ENCODE measurements around the gene VSTM5. TPM values are rescaled to one million over a fixed set of nuclear protein-coding genes. Genes with fewer than 3 reads are reported as not detected.

Gene VSTM5
- total RNA-seq, 4 donors from 2014 or later, result 0.16 to 0.68 TPM; not detected in 2

DNA sequence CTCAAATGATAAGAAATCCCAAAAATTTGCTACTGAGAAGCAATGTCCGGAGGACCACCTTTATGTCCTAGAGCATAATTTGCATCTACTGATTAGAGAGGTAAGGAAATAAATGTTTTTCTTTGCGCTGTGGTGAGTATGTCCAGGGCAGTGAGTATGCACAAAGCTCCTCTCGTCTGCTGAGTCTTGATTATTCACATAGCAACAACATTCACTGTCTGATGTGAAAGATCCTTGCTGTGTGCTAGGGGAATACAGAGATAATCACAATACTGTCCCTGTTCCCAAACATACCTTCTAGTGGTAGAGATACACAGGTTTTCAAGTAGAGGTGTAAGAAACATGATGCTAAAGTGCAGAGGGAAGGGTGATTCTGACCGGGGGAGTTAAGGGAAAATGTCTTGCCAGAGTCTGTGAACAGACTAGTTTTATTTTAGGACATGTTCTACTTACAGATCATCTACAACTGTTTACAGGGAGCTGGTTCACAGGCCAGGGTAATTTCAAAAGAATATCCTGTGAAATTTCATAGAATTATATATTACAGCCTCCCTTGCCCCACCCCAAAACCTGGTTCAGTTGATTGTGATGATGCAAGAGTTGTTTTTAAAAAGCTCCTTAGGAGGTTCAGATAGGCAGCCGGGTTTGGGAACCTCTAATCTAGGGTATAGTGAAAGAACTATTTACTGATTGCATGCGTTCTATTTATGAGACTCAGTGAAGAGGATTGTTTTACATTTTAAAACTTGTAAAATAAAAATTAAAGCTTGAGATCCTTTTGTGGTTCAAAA lies 53.8 kb downstream of the VSTM5 start:
- peaks cover 92% of the 10 kb centered on the region for H3K36me3 ChIP-seq
- WGBS, result 92% methylated on average over 6 of the region's 6 CpGs
- TF ChIP-seq POLR2A (IDR thresholded peaks at IDR 0.05), result no peak

DNA sequence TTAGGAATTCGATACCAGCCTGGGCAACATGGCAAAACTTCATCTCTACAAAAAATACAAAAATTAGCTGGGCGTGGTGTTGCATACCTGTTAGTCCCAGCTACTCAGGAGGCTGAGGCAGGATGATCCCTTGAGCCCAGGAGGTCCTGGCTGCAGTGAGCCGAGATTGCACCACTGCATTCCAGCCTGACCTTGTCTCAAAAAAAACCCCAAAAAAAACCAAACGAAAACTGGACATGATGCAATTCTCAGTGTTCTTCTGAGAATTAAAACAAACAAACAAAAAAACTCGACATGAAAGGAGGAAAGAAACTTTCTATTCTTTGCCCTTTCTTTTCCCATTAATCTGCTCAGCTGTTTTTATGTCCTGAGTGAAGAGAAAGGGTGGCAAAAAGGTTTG lies 58.9 kb downstream of the VSTM5 start:
- Histone ChIP-seq H3K4me3 (no peak overlapping the region), H3K27ac (no peak overlapping the region), H3K27me3 (no peaks in the 10 kb centered on the region), H3K9me3 (no peaks in the 10 kb centered on the region), H3K4me1 (peaks cover 9% of the 10 kb centered on the region), H3K36me3 (peaks cover 75% of the 10 kb centered on the region)
- 90% methylated on average over 5 of the region's 5 CpGs for WGBS
- DNase-seq (ENCODE audit: low spot score in 2 of 2), result no peak
- TF ChIP-seq POLR2A (IDR thresholded peaks at IDR 0.05) (no peak), POLR2AphosphoS5 (IDR thresholded peaks at IDR 0.05) (no peak), EP300 (IDR thresholded peaks at IDR 0.05) (no peak)
- TF ChIP-seq, protein P1, sequence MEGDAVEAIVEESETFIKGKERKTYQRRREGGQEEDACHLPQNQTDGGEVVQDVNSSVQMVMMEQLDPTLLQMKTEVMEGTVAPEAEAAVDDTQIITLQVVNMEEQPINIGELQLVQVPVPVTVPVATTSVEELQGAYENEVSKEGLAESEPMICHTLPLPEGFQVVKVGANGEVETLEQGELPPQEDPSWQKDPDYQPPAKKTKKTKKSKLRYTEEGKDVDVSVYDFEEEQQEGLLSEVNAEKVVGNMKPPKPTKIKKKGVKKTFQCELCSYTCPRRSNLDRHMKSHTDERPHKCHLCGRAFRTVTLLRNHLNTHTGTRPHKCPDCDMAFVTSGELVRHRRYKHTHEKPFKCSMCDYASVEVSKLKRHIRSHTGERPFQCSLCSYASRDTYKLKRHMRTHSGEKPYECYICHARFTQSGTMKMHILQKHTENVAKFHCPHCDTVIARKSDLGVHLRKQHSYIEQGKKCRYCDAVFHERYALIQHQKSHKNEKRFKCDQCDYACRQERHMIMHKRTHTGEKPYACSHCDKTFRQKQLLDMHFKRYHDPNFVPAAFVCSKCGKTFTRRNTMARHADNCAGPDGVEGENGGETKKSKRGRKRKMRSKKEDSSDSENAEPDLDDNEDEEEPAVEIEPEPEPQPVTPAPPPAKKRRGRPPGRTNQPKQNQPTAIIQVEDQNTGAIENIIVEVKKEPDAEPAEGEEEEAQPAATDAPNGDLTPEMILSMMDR (IDR thresholded peaks at IDR 0.05), result no peak

More for the DNA sequence above, 53.8 kb downstream of the VSTM5 start:
- Histone ChIP-seq H3K27me3 (no peaks in the 10 kb centered on the region), H3K4me3 (no peak overlapping the region), H3K4me1 (no peaks in the 10 kb centered on the region), H3K9me3 (no peaks in the 10 kb centered on the region), H3K27ac (no peak overlapping the region)
- no peak for DNase-seq (ENCODE audit: low spot score in 2 of 2)

DNA sequence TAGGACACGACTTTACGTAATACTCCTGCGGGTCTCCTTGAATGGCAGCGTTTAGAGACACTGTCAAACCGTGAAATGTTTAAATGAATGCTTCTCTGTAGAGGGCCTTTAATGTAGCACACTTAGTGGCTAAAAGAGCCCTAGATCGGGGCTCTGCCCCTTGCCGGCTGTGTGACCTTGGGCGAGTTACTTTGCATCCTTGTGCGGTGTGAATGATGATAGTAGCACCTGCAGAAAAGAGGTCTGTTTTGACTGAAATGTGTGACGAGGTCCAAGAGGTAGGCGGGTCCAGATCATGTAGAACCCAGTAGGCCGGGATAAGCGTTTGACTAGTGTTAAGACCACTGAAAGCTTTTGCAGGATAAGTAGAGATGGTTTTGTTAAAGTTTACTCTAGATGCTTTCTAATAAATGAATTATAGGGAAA lies 65.5 kb downstream of the VSTM5 start:
- no peak for TF ChIP-seq EP300 (IDR thresholded peaks at IDR 0.05)
- no peak for TF ChIP-seq POLR2AphosphoS5 (IDR thresholded peaks at IDR 0.05)
- TF ChIP-seq, protein P1 (IDR thresholded peaks at IDR 0.05), result no peak
- TF ChIP-seq POLR2A (IDR thresholded peaks at IDR 0.05), result no peak

DNA sequence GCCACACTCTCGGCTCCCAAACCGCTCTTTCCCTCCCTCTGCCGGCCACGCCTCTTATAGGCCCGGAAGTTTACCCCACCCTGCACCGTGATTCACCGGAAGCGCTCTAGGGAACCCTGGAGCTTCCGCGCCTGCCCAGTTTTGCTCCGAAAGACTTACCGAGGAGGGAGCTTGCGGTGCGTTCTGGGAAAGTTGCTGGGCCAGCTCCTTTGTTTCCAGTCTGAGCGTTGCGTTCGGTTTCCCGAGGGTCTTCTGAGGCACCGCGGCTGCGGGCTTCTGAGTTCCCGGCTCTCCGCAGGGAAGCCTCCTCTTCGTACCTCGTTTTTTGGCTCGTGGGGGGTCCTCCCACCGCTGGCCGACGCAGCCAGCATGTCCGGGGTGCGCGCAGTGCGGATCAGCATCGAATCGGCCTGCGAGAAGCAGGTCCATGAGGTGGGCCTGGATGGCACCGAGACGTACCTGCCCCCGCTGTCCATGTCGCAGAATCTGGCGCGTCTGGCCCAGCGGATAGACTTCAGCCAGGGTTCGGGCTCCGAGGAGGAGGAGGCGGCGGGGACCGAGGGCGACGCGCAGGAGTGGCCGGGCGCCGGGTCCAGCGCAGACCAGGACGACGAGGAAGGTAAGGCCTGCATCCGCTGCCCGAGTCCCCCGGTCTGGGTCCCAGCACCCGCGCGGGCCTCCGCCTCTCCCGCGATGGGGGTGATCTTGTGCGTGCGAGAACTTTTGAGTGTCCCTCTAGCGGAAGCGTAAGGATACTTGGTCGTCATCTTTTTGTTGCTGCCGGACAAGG lies 66.1 kb downstream of the VSTM5 start, which contains the start of gene MED17:
MED17 (plus strand) TSS at position 138 of the 790 bp plus-strand sequence; CDS start at position 370, 232 bp downstream.
- Histone ChIP-seq H3K4me3 (peak within 1 kb of the TSS; percentile 78), H3K9me3 (no peaks in the 10 kb centered on the region), H3K4me1 (peaks cover 29% of the 10 kb centered on the region), H3K27me3 (no peaks in the 10 kb centered on the region), H3K27ac (peak within 1 kb of the TSS; percentile 93), H3K36me3 (peaks cover 11% of the 10 kb centered on the region)
- TF ChIP-seq EP300 (IDR thresholded peaks at IDR 0.05), result no peak
- TF ChIP-seq, protein P1 (IDR thresholded peaks at IDR 0.05), result peak; percentile 12 to 44
- TF ChIP-seq POLR2A (IDR thresholded peaks at IDR 0.05), result peak; percentile 47 to 70
- TF ChIP-seq POLR2AphosphoS5 (IDR thresholded peaks at IDR 0.05), result peak in 2 of 3 donors; percentile 22 to 73
- 0% methylated on average over 27 of the region's 72 CpGs for WGBS
- peak; percentile 95 for DNase-seq (ENCODE audit: low spot score in 2 of 2)

More for the DNA sequence above, 65.5 kb downstream of the VSTM5 start:
- Histone ChIP-seq H3K4me1 (peaks cover 29% of the 10 kb centered on the region), H3K9me3 (no peaks in the 10 kb centered on the region), H3K36me3 (peaks cover 15% of the 10 kb centered on the region), H3K27ac (peak overlapping the region; percentile 93), H3K4me3 (peak overlapping the region; percentile 78), H3K27me3 (no peaks in the 10 kb centered on the region)
- 0% methylated on average over 13 of the region's 13 CpGs for WGBS
- no peak for DNase-seq (ENCODE audit: low spot score in 2 of 2)

DNA sequence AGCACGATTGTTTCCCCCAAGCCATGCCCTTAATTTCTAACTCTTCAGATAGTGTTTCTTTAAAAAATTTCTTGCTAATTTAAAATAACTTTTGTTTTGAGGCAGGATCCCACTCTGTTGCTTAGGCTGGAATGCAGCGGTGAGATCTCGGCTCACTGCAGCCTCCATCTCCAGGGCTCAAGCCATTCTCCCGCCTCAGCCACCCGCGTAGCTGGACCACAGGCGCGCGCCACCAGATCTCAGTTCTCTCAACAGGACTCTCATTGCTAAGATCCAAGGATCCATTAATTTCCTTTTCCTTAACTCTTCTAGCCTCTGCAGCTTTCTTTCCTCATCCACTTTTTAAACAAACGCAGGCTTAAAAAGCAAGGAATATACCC lies 66.7 kb downstream of the VSTM5 start:
- H3K27ac ChIP-seq, result peak overlapping the region; percentile 93
- H3K36me3 ChIP-seq, result peaks cover 5% of the 10 kb centered on the region
- H3K4me3 ChIP-seq, result peak overlapping the region; percentile 78

More for the DNA sequence above, 66.7 kb downstream of the VSTM5 start:
- WGBS, result under 1% methylated on average over 10 of the region's 10 CpGs
- DNase-seq (ENCODE audit: low spot score in 2 of 2), result no peak
- H3K4me1 ChIP-seq, result peaks cover 29% of the 10 kb centered on the region
- no peaks in the 10 kb centered on the region for H3K9me3 ChIP-seq
- no peaks in the 10 kb centered on the region for H3K27me3 ChIP-seq
- no peak for TF ChIP-seq EP300 (IDR thresholded peaks at IDR 0.05)
- TF ChIP-seq POLR2A (IDR thresholded peaks at IDR 0.05), result no peak
- TF ChIP-seq POLR2AphosphoS5 (IDR thresholded peaks at IDR 0.05), result no peak
- TF ChIP-seq, protein P1 (IDR thresholded peaks at IDR 0.05), result no peak
